Gastroesophageal sphincter (tissue), 3 donors: ENCODE data around the gene MRPL57.

Experiments
- EP300 ChIP-seq: sonication (generic); formaldehyde crosslinking; IDR thresholded peaks from one replicate; pipeline ENCODE4 v1.6.1; 2017; ENCODE audit warnings: antibody characterized with exemption, mild to moderate bottlenecking
- POLR2A ChIP-seq, 2 donors: fragments of 450-650 bp; IDR thresholded peaks; one replicate each; pipeline ENCODE4 v1.6.1; 2017; ENCODE audit warnings: antibody characterized with exemption in 2 of 2, mild to moderate bottlenecking in 2 of 2, moderate library complexity in 1 of 2
- POLR2AphosphoS5 ChIP-seq: sonication (generic); formaldehyde crosslinking; IDR thresholded peaks from one replicate; pipeline ENCODE4 v1.6.1; 2017; ENCODE audit warnings: antibody characterized with exemption
- TF ChIP-seq, protein P1 (sequence below), 4 experiments: fragments of 200-600 bp in 2 of 4; fragments of 450-650 bp in 2 of 4; sonication (generic) in 1 of 4; IDR thresholded peaks; one replicate each; pipeline ENCODE4 v1.5.1; 2017 to 2019; ENCODE audit warnings: antibody characterized with exemption in 4 of 4, mild to moderate bottlenecking in 2 of 4, moderate library complexity in 2 of 4

DNA sequence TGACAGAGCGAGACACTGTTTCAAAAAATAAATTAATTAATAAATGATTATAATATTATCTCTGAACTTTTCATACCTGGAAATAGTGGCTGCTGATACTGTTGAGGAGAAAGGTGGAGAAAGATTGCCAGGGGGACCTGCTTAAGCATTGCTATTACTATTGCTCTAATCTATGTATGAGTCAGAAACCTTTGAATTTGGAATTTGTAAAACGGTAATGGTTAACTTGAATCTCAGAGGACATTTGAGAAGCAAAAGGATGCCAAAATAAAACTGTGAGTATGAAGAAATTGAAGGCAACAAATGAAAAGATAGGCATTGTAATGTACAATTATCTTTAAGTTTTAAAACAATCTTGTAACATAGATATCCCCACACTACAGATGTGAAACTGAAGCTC, 5.2 kb downstream of the MRPL57 start:
- TF ChIP-seq, protein P1, sequence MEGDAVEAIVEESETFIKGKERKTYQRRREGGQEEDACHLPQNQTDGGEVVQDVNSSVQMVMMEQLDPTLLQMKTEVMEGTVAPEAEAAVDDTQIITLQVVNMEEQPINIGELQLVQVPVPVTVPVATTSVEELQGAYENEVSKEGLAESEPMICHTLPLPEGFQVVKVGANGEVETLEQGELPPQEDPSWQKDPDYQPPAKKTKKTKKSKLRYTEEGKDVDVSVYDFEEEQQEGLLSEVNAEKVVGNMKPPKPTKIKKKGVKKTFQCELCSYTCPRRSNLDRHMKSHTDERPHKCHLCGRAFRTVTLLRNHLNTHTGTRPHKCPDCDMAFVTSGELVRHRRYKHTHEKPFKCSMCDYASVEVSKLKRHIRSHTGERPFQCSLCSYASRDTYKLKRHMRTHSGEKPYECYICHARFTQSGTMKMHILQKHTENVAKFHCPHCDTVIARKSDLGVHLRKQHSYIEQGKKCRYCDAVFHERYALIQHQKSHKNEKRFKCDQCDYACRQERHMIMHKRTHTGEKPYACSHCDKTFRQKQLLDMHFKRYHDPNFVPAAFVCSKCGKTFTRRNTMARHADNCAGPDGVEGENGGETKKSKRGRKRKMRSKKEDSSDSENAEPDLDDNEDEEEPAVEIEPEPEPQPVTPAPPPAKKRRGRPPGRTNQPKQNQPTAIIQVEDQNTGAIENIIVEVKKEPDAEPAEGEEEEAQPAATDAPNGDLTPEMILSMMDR (IDR thresholded peaks at IDR 0.05), result no peak
- TF ChIP-seq POLR2A (IDR thresholded peaks at IDR 0.05) (no peak), EP300 (no peak), POLR2AphosphoS5 (no peak)
